GM19395 (cell line): ENCODE data around the gene HMGN1.
A peak's percentile ranks its signal among the peaks of the same experiment; 100 is the strongest.
"Not testable (repeated sequence)": the region's sequence is repeated elsewhere in the genome, so short reads cannot be mapped to it uniquely, and the experiment has no call there.

Source experiments
- ATAC-seq: cut with Tn5 transposase; IDR thresholded peaks from one replicate; pipeline ENCODE4 v1.9.1; 2021; ENCODE audit warnings: mild to moderate bottlenecking, moderate library complexity; ENCODE audit not compliant: unreplicated experiment

Gene HMGN1

GRCh38 chr21:39369896-39370288 is 21.0 kb upstream of the HMGN1 start:
- ATAC-seq = not testable (repeated sequence)

- ATAC-seq = no peak
Measured at GRCh38 chr21:39367783-39368182, 18.9 kb upstream of the HMGN1 start.

- ATAC-seq = no peak
Measured at GRCh38 chr21:39366563-39366962, 17.7 kb upstream of the HMGN1 start.

- no peak for ATAC-seq
Measured at GRCh38 chr21:39364949-39365348, 16.1 kb upstream of the HMGN1 start.

GRCh38 chr21:39363607-39364555 is 15.0 kb upstream of the HMGN1 start:
- no peak for ATAC-seq

GRCh38 chr21:39362733-39363132 is 13.8 kb upstream of the HMGN1 start:
- no peak for ATAC-seq

- ATAC-seq = no peak
Measured at GRCh38 chr21:39359382-39359781, 10.5 kb upstream of the HMGN1 start.

- no peak for ATAC-seq
Measured at GRCh38 chr21:39353295-39353694, 4.4 kb upstream of the HMGN1 start.

GRCh38 chr21:39350094-39351005 is 1.5 kb upstream of the HMGN1 start:
- no peak for ATAC-seq

- peak; percentile 90 for ATAC-seq
Measured at GRCh38 chr21:39349211-39350093, 564 bp upstream of the HMGN1 start.

- no peak for ATAC-seq
Measured at GRCh38 chr21:39348040-39348354, 891 bp downstream of the HMGN1 start.

GRCh38 chr21:39347537-39347936 is 1.4 kb downstream of the HMGN1 start:
- no peak for ATAC-seq

- no peak for ATAC-seq
Measured at GRCh38 chr21:39346671-39347331, 2.1 kb downstream of the HMGN1 start.

GRCh38 chr21:39346206-39346605 is 2.7 kb downstream of the HMGN1 start:
- no peak for ATAC-seq

- ATAC-seq = no peak
Measured at GRCh38 chr21:39345440-39345839, 3.4 kb downstream of the HMGN1 start.

- ATAC-seq = no peak
Measured at GRCh38 chr21:39344848-39345247, 4.0 kb downstream of the HMGN1 start.

- no peak for ATAC-seq
Measured at GRCh38 chr21:39341249-39341923, 7.5 kb downstream of the HMGN1 start.

GRCh38 chr21:39340687-39341086 is 8.2 kb downstream of the HMGN1 start:
- ATAC-seq = no peak

- no peak for ATAC-seq
Measured at GRCh38 chr21:39339231-39339630, 9.7 kb downstream of the HMGN1 start.
